Measurements from ENCODE around the gene CCDC184. TPM values are rescaled to one million over a fixed set of nuclear protein-coding genes. Genes with fewer than 3 reads are reported as not detected.

The CCDC184 gene
- total and polyA plus RNA-seq, 7 experiments from 2014 or later: 0.21 to 3.8 (median 0.22) TPM; not detected in 2

GRCh38 chr12:48189331-48190125, 6.1 kb downstream of the CCDC184 start:
- H3K9me3 ChIP-seq (ENCODE audit: control insufficient read depth in 2 of 3, low read length in 3 of 3): no peaks in the 10 kb centered on the region
- DNase-seq (peak; percentile 29 to 72 (median 62)), ATAC-seq (peak; percentile 91)
- no peaks in the 10 kb centered on the region for H3K27me3 ChIP-seq (ENCODE audit: control insufficient read depth in 2 of 2, insufficient read depth in 2 of 2, low read length in 2 of 2)
- Mint-ChIP-seq H3K27ac (no peak overlapping the region), H3K4me3 (no peak overlapping the region), H3K4me1 (peaks cover 0 to 12% (median 0%) of the 10 kb centered on the region in 7 donors), H3K9me3 (no peaks in the 10 kb centered on the region), H3K27me3 (peaks cover 16 to 76% (median 22%) of the 10 kb centered on the region in 5 donors), H3K36me3 (peaks cover 0 to 4% (median 0%) of the 10 kb centered on the region in 5 donors)
- H3K27ac ChIP-seq (ENCODE audit: low read depth, low read length): no peak overlapping the region
- no peak overlapping the region for H3K4me3 ChIP-seq (ENCODE audit: low read length)
- peaks cover 0 to under 1% of the 10 kb centered on the region in 2 donors for H3K4me1 ChIP-seq (ENCODE audit: control insufficient read depth in 2 of 2, insufficient read depth in 2 of 2, low read length in 2 of 2)
- ChIA-PET CTCF (interaction anchor here (0.7 to 4.3 kb wide), 7 partner anchors 10 to 351 kb away, joined by 3 to 32 read pairs (median 4); no protein-coding TSS in a partner anchor), POLR2A (interaction anchor here (0.6 to 1.0 kb wide), 3 partner anchors 8 to 999 kb away, joined by 3 to 4 read pairs (median 3); no protein-coding TSS in a partner anchor)
- H3K36me3 ChIP-seq (ENCODE audit: control insufficient read depth in 2 of 3, insufficient read depth in 3 of 3, low read length in 3 of 3): no peaks in the 10 kb centered on the region
- intact Hi-C loops (cut with micrococcal nuclease): loop anchor here (1.0 to 2.0 kb wide), 9 partner anchors 8 to 475 kb away; partner anchors contain the start of gene TMEM106C (in 1 of the 2)

- CTCF ChIA-PET: no interaction called here
- Mint-ChIP-seq H3K4me3 (no peak overlapping the region), H3K36me3 (peaks cover 0 to 4% (median 0%) of the 10 kb centered on the region in 5 donors), H3K4me1 (peaks cover 0 to 8% (median 3%) of the 10 kb centered on the region in 7 donors), H3K9me3 (no peaks in the 10 kb centered on the region), H3K27me3 (peaks cover 3 to 75% (median 7%) of the 10 kb centered on the region in 5 donors), H3K27ac (no peak overlapping the region)
- Histone ChIP-seq H3K9me3 (ENCODE audit: control insufficient read depth in 2 of 3, low read length in 3 of 3) (no peaks in the 10 kb centered on the region), H3K27me3 (ENCODE audit: control insufficient read depth in 2 of 2, insufficient read depth in 2 of 2, low read length in 2 of 2) (no peaks in the 10 kb centered on the region), H3K4me3 (ENCODE audit: low read length) (no peak overlapping the region), H3K27ac (ENCODE audit: low read depth, low read length) (no peak overlapping the region), H3K36me3 (ENCODE audit: control insufficient read depth in 2 of 3, insufficient read depth in 3 of 3, low read length in 3 of 3) (no peaks in the 10 kb centered on the region), H3K4me1 (ENCODE audit: control insufficient read depth in 2 of 2, insufficient read depth in 2 of 2, low read length in 2 of 2) (no peaks in the 10 kb centered on the region)
- DNase-seq: no peak
- intact Hi-C loops (cut with micrococcal nuclease): no loop called here
- POLR2A ChIA-PET: interaction anchor here (0.8 kb wide), 1 partner anchor 8 kb away, joined by 4 read pairs; the partner anchor contains the start of gene CCDC184
- no peak for ATAC-seq
These were observed 7.7 kb downstream of the CCDC184 start for GRCh38 chr12:48191096-48191495.

- DNase-seq: no peak
These were observed 9.4 kb downstream of the CCDC184 start for GRCh38 chr12:48192861-48193260.

GRCh38 chr12:48193623-48194022, 10.2 kb downstream of the CCDC184 start:
- ChIA-PET POLR2A (interaction anchor here (0.6 kb wide), 2 partner anchors 218 to 434 kb away, joined by 4 to 5 read pairs; no protein-coding TSS in a partner anchor), CTCF (interaction anchor here (1.0 to 1.1 kb wide), 2 partner anchors 11 kb away, joined by 3 read pairs; no protein-coding TSS in a partner anchor)
- DNase-seq (no peak), ATAC-seq (no peak)
- peaks cover 0 to 4% of the 10 kb centered on the region in 2 donors for H3K4me1 ChIP-seq (ENCODE audit: control insufficient read depth in 2 of 2, insufficient read depth in 2 of 2, low read length in 2 of 2)
- Mint-ChIP-seq H3K27me3 (peaks cover 0 to 55% (median 6%) of the 10 kb centered on the region in 5 donors), H3K36me3 (peaks cover 0 to 4% (median 0%) of the 10 kb centered on the region in 5 donors), H3K4me1 (peaks cover 0 to 14% (median 10%) of the 10 kb centered on the region in 7 donors), H3K9me3 (no peaks in the 10 kb centered on the region), H3K4me3 (no peak overlapping the region), H3K27ac (no peak overlapping the region)
- intact Hi-C loops (cut with micrococcal nuclease): no loop called here
- H3K27ac ChIP-seq (ENCODE audit: low read depth, low read length): no peak overlapping the region
- no peaks in the 10 kb centered on the region for H3K9me3 ChIP-seq (ENCODE audit: control insufficient read depth in 2 of 3, low read length in 3 of 3)
- H3K4me3 ChIP-seq (ENCODE audit: low read length): no peak overlapping the region
- H3K27me3 ChIP-seq (ENCODE audit: control insufficient read depth in 2 of 2, insufficient read depth in 2 of 2, low read length in 2 of 2): no peaks in the 10 kb centered on the region
- peaks cover 0 to 7% (median 0%) of the 10 kb centered on the region in 3 experiments for H3K36me3 ChIP-seq (ENCODE audit: control insufficient read depth in 2 of 3, insufficient read depth in 3 of 3, low read length in 3 of 3)

More at GRCh38 chr12:48192861-48193260, 9.4 kb downstream of the CCDC184 start:
- peaks cover 0 to 62% (median 6%) of the 10 kb centered on the region in 5 donors for H3K27me3 Mint-ChIP-seq
- Histone ChIP-seq H3K9me3 (ENCODE audit: control insufficient read depth in 2 of 3, low read length in 3 of 3) (no peaks in the 10 kb centered on the region), H3K27me3 (ENCODE audit: control insufficient read depth in 2 of 2, insufficient read depth in 2 of 2, low read length in 2 of 2) (no peaks in the 10 kb centered on the region), H3K4me3 (ENCODE audit: low read length) (no peak overlapping the region), H3K4me1 (ENCODE audit: control insufficient read depth in 2 of 2, insufficient read depth in 2 of 2, low read length in 2 of 2) (peaks cover 0 to 4% of the 10 kb centered on the region in 2 donors), H3K36me3 (ENCODE audit: control insufficient read depth in 2 of 3, insufficient read depth in 3 of 3, low read length in 3 of 3) (peaks cover 0 to 2% (median 0%) of the 10 kb centered on the region in 3 experiments), H3K27ac (ENCODE audit: low read depth, low read length) (no peak overlapping the region)
- intact Hi-C loops (cut with micrococcal nuclease): no loop called here
- H3K4me1 Mint-ChIP-seq: peaks cover 0 to 14% (median 10%) of the 10 kb centered on the region in 7 donors
- no peak overlapping the region for H3K4me3 Mint-ChIP-seq
- H3K27ac Mint-ChIP-seq: no peak overlapping the region
- ChIA-PET POLR2A (no interaction called here), CTCF (no interaction called here)
- peaks cover 0 to 4% (median 0%) of the 10 kb centered on the region in 5 donors for H3K36me3 Mint-ChIP-seq
- H3K9me3 Mint-ChIP-seq: no peaks in the 10 kb centered on the region
- ATAC-seq: no peak

GRCh38 chr12:48194799-48195201, 11.4 kb downstream of the CCDC184 start:
- DNase-seq (no peak), ATAC-seq (no peak)
- no peak overlapping the region for H3K4me3 ChIP-seq (ENCODE audit: low read length)
- peaks cover 4 to 11% of the 10 kb centered on the region in 2 donors for H3K4me1 ChIP-seq (ENCODE audit: control insufficient read depth in 2 of 2, insufficient read depth in 2 of 2, low read length in 2 of 2)
- H3K4me1 Mint-ChIP-seq: peaks cover 6 to 21% (median 16%) of the 10 kb centered on the region in 7 donors
- ChIA-PET POLR2A (interaction anchor here (0.7 to 1.2 kb wide), 3 partner anchors 9 to 1060 kb away, joined by 3 to 4 read pairs (median 3); no protein-coding TSS in a partner anchor), CTCF (interaction anchor here (0.6 to 0.9 kb wide), 2 partner anchors 37 to 284 kb away, joined by 4 read pairs; no protein-coding TSS in a partner anchor)
- H3K9me3 ChIP-seq (ENCODE audit: control insufficient read depth in 2 of 3, low read length in 3 of 3): no peaks in the 10 kb centered on the region
- H3K4me3 Mint-ChIP-seq: no peak overlapping the region
- no peak overlapping the region for H3K27ac ChIP-seq (ENCODE audit: low read depth, low read length)
- no peaks in the 10 kb centered on the region for H3K9me3 Mint-ChIP-seq
- H3K27ac Mint-ChIP-seq: peak overlapping the region in 2 of 9 donors; percentile 14 to 49
- H3K27me3 ChIP-seq (ENCODE audit: control insufficient read depth in 2 of 2, insufficient read depth in 2 of 2, low read length in 2 of 2): no peaks in the 10 kb centered on the region
- intact Hi-C loops (cut with micrococcal nuclease): loop anchor here in 1 of 2 donors (5.0 kb wide), 2 partner anchors 232 to 763 kb away; partner anchors contain the start of genes ARF3 and TMEM106C
- H3K36me3 Mint-ChIP-seq: peaks cover 0 to 4% (median 0%) of the 10 kb centered on the region in 5 donors
- peaks cover 0 to 7% (median 0%) of the 10 kb centered on the region in 3 experiments for H3K36me3 ChIP-seq (ENCODE audit: control insufficient read depth in 2 of 3, insufficient read depth in 3 of 3, low read length in 3 of 3)
- H3K27me3 Mint-ChIP-seq: peaks cover 0 to 47% (median 6%) of the 10 kb centered on the region in 5 donors

- CTCF ChIA-PET: interaction anchor here (0.6 to 4.7 kb wide), 10 partner anchors 9 to 1038 kb away, joined by 3 to 33 read pairs (median 4); partner anchors contain the start of genes CCDC184 and TMEM106C
- Mint-ChIP-seq H3K36me3 (peaks cover 5 to 25% (median 19%) of the 10 kb centered on the region in 5 donors), H3K27ac (peak overlapping the region; percentile 94 to 99 (median 96)), H3K4me1 (peaks cover 31 to 47% (median 43%) of the 10 kb centered on the region in 7 donors), H3K9me3 (peaks cover 0 to 20% (median 15%) of the 10 kb centered on the region in 11 donors), H3K4me3 (peak overlapping the region; percentile 83 to 96 (median 92)), H3K27me3 (peaks cover 0 to 30% (median 0%) of the 10 kb centered on the region in 5 donors)
- intact Hi-C loops (cut with micrococcal nuclease): loop anchor here (1.0 to 5.0 kb wide), 5 partner anchors 8 to 760 kb away; partner anchors contain the start of genes ARF3 (in 1 of the 2), SENP1 (in 1 of the 2) and TMEM106C (in 1 of the 2)
- Histone ChIP-seq H3K27ac (ENCODE audit: low read depth, low read length) (peak overlapping the region; percentile 98), H3K27me3 (ENCODE audit: control insufficient read depth in 2 of 2, insufficient read depth in 2 of 2, low read length in 2 of 2) (no peaks in the 10 kb centered on the region), H3K36me3 (ENCODE audit: control insufficient read depth in 2 of 3, insufficient read depth in 3 of 3, low read length in 3 of 3) (peaks cover 0 to 7% (median 0%) of the 10 kb centered on the region in 3 experiments), H3K4me3 (ENCODE audit: low read length) (peak overlapping the region; percentile 89), H3K9me3 (ENCODE audit: control insufficient read depth in 2 of 3, low read length in 3 of 3) (peaks cover 0 to 6% (median 0%) of the 10 kb centered on the region in 3 experiments), H3K4me1 (ENCODE audit: control insufficient read depth in 2 of 2, insufficient read depth in 2 of 2, low read length in 2 of 2) (peaks cover 25 to 28% of the 10 kb centered on the region in 2 donors)
- peak; percentile 69 for ATAC-seq
- POLR2A ChIA-PET: interaction anchor here (0.6 to 4.6 kb wide), 16 partner anchors 9 to 484 kb away, joined by 3 to 56 read pairs (median 6); partner anchors contain the start of genes ASB8, CCDC184, KANSL2 and SENP1
- peak in 8 of 9 donors; percentile 19 to 70 (median 61) for DNase-seq
These were observed 14.1 kb downstream of the CCDC184 start for GRCh38 chr12:48197549-48197970.
